Right hindlimb (tissue), 1 donor: ENCODE data around the gene TMEM59.
"Not testable (repeated sequence)": the region's sequence is repeated elsewhere in the genome, so short reads cannot be mapped to it uniquely, and the experiment has no call there.

Experiments
- DNase-seq: peaks from one replicate; pipeline ENCODE4 v3.0.0-alpha.2; 2018

Gene TMEM59

GRCh38 chr1:54011316-54012007 is 41.5 kb downstream of the TMEM59 start:
- no peak for DNase-seq

GRCh38 chr1:54010415-54011117 is 42.4 kb downstream of the TMEM59 start:
- DNase-seq = no peak

GRCh38 chr1:54009406-54009805 is 43.6 kb downstream of the TMEM59 start:
- DNase-seq = no peak

- no peak for DNase-seq
Observed at GRCh38 chr1:54008876-54009275, 44.1 kb downstream of the TMEM59 start.

- no peak for DNase-seq
Observed at GRCh38 chr1:54007613-54008012, 45.4 kb downstream of the TMEM59 start.

- DNase-seq = no peak
Observed at GRCh38 chr1:54006508-54006907, 46.5 kb downstream of the TMEM59 start.

GRCh38 chr1:54004481-54005049 is 48.4 kb downstream of the TMEM59 start:
- DNase-seq = no peak

GRCh38 chr1:54003750-54004480 is 49.1 kb downstream of the TMEM59 start:
- not testable (repeated sequence) for DNase-seq

- no peak for DNase-seq
Observed at GRCh38 chr1:54003249-54003646, 49.8 kb downstream of the TMEM59 start.

GRCh38 chr1:54002544-54003248 is 50.3 kb downstream of the TMEM59 start:
- no peak for DNase-seq

- DNase-seq = no peak
Observed at GRCh38 chr1:54001591-54001990, 51.4 kb downstream of the TMEM59 start.

GRCh38 chr1:53999920-54000319 is 53.1 kb downstream of the TMEM59 start:
- no peak for DNase-seq

- no peak for DNase-seq
Observed at GRCh38 chr1:53998223-53998622, 54.8 kb downstream of the TMEM59 start.

- no peak for DNase-seq
Observed at GRCh38 chr1:53995683-53996082, 57.3 kb downstream of the TMEM59 start.

- not testable (repeated sequence) for DNase-seq
Observed at GRCh38 chr1:53994516-53994915, 58.5 kb downstream of the TMEM59 start.

GRCh38 chr1:53992085-53992874 is 60.7 kb downstream of the TMEM59 start:
- no peak for DNase-seq

GRCh38 chr1:53987880-53988279 is 65.1 kb downstream of the TMEM59 start:
- no peak for DNase-seq

- DNase-seq = no peak
Observed at GRCh38 chr1:53986458-53986857, 66.5 kb downstream of the TMEM59 start.

- no peak for DNase-seq
Observed at GRCh38 chr1:53984726-53985125, 68.3 kb downstream of the TMEM59 start.

- DNase-seq = no peak
Observed at GRCh38 chr1:53982763-53983104, 70.3 kb downstream of the TMEM59 start.

GRCh38 chr1:53982034-53982762 is 70.8 kb downstream of the TMEM59 start:
- peak; percentile 69 for DNase-seq
